Liver (tissue), 9 donors: ENCODE measurements around the gene S100A4. TPM values are rescaled to one million over a fixed set of nuclear protein-coding genes. Genes with fewer than 3 reads are reported as not detected.

Source experiments
- DNase-seq: peaks from one replicate; pipeline ENCODE4 v3.0.0-alpha.2; 2017; ENCODE audit warnings: low spot score
- H3K27ac ChIP-seq, 2 donors: one replicate each; pipeline ENCODE4 v1.7.0; 2013; ENCODE audit warnings: inconsistent platforms in 2 of 2, low read length in 2 of 2, control low read depth in 1 of 2, low read depth in 1 of 2, mild to moderate bottlenecking in 1 of 2
- H3K27me3 ChIP-seq, 4 donors: one replicate each; pipeline versions ENCODE4 v1.6.1 to v1.7.0; 2013; ENCODE audit warnings: low read length in 3 of 4, inconsistent platforms in 1 of 4, mild to moderate bottlenecking in 1 of 4, moderate library complexity in 1 of 4; ENCODE audit not compliant: control insufficient read depth in 4 of 4, insufficient read depth in 4 of 4
- H3K36me3 ChIP-seq, 4 donors: one replicate each; pipeline versions ENCODE4 v1.6.1 to v1.7.0; 2013; ENCODE audit warnings: low read length in 3 of 4, mild to moderate bottlenecking in 3 of 4, low read depth in 1 of 4, moderate library complexity in 1 of 4; ENCODE audit not compliant: control insufficient read depth in 4 of 4, insufficient read depth in 3 of 4
- H3K4me1 ChIP-seq, 4 donors: one replicate each; pipeline versions ENCODE4 v1.6.1 to v1.7.0; 2013; ENCODE audit warnings: low read length in 3 of 4, mild to moderate bottlenecking in 3 of 4, moderate library complexity in 1 of 4; ENCODE audit not compliant: control insufficient read depth in 4 of 4, insufficient read depth in 4 of 4
- H3K4me3 ChIP-seq, 3 donors: one replicate each; pipeline versions ENCODE4 v1.6.1 to v1.7.0; 2013; ENCODE audit warnings: low read length in 3 of 3, control low read depth in 1 of 3, low read depth in 1 of 3, mild to moderate bottlenecking in 1 of 3
- H3K9ac ChIP-seq, 2 donors: one replicate each; pipeline ENCODE4 v1.7.0; 2013; ENCODE audit warnings: low read length in 2 of 2, mild to moderate bottlenecking in 2 of 2, moderate library complexity in 2 of 2, control low read depth in 1 of 2, low read depth in 1 of 2
- H3K9me3 ChIP-seq, 4 donors: one replicate each; pipeline versions ENCODE4 v1.6.1 to v1.7.0; 2013; ENCODE audit warnings: low read length in 3 of 4; ENCODE audit not compliant: control insufficient read depth in 4 of 4
- EGR1 ChIP-seq, 2 donors: IDR thresholded peaks; 2 replicates each; pipeline ENCODE4 v1.6.1; 2016 to 2018; ENCODE audit warnings: antibody characterized with exemption in 2 of 2, low read depth in 2 of 2
- FOXA1 ChIP-seq: IDR thresholded peaks from 2 replicates; pipeline ENCODE4 v1.6.1; 2016; ENCODE audit warnings: antibody characterized with exemption
- FOXA2 ChIP-seq: IDR thresholded peaks from 2 replicates; pipeline ENCODE4 v1.6.1; 2016; ENCODE audit warnings: antibody characterized with exemption
- GABPA ChIP-seq, 2 donors: IDR thresholded peaks in 1 of 2; conservative IDR thresholded peaks in 1 of 2; 2 replicates each; pipeline ENCODE4 v1.6.1; 2016; ENCODE audit warnings: antibody characterized with exemption in 2 of 2, mild to moderate bottlenecking in 1 of 2, moderate library complexity in 1 of 2
- HNF4A ChIP-seq, 2 donors: conservative IDR thresholded peaks; 2 replicates each; pipeline ENCODE4 v1.6.1; 2016; ENCODE audit warnings: antibody characterized with exemption in 2 of 2, mild to moderate bottlenecking in 2 of 2
- HNF4G ChIP-seq: IDR thresholded peaks from 2 replicates; pipeline ENCODE4 v1.6.1; 2016; ENCODE audit warnings: antibody characterized with exemption
- JUND ChIP-seq, 2 donors: IDR thresholded peaks; 2 replicates each; pipeline ENCODE4 v1.6.1; 2016; ENCODE audit warnings: antibody characterized with exemption in 2 of 2
- NR2F2 ChIP-seq: IDR thresholded peaks from 2 replicates; pipeline ENCODE4 v1.6.1; 2016; ENCODE audit warnings: antibody characterized with exemption
- RAD21 ChIP-seq, 2 donors: IDR thresholded peaks; 2 replicates each; pipeline ENCODE4 v1.6.1; 2016; ENCODE audit warnings: antibody characterized with exemption in 2 of 2, mild to moderate bottlenecking in 2 of 2
- RXRA ChIP-seq, 2 donors: IDR thresholded peaks; 2 replicates each; pipeline ENCODE4 v1.6.1; 2017 to 2018; ENCODE audit warnings: antibody characterized with exemption in 2 of 2, mild to moderate bottlenecking in 1 of 2
- SP1 ChIP-seq: IDR thresholded peaks from 2 replicates; pipeline ENCODE4 v1.6.1; 2018; ENCODE audit warnings: antibody characterized with exemption, mild to moderate bottlenecking
- TAF1 ChIP-seq: conservative IDR thresholded peaks from 2 replicates; pipeline ENCODE4 v1.6.1; 2016; ENCODE audit warnings: antibody characterized with exemption, mild to moderate bottlenecking
- YY1 ChIP-seq: IDR thresholded peaks from 2 replicates; pipeline ENCODE4 v1.6.1; 2016; ENCODE audit warnings: antibody characterized with exemption, mild to moderate bottlenecking
- WGBS: extraction: QIAGEN DNeasy Blood & Tissue Kit; methylation state at CpG from one replicate; pipeline ENCODE4 v1.1.7; 2013; 5-methylcytosine and 5-hydroxymethylcytosine counted together
- polyA plus RNA-seq, 2 donors: library from polyadenylated mRNA; stranded (reverse) in 1 of 2; unstranded in 1 of 2; fragments of 200-250 nt in 1 of 2; fragments of >200 nt in 1 of 2; fragmentation: Nextera tagmentation in 1 of 2; extraction: Ambion mirVana in 1 of 2; gene quantifications; one replicate each; pipeline versions ENCODE4 v1.2.1 to v1.2.3, GENCODE V29; 2013 to 2015
- total RNA-seq, 2 donors: library from RNA; depleted of rRNA; stranded (reverse); fragments of >200 nt; gene quantifications; one replicate each; pipeline ENCODE4 v1.2.3, GENCODE V29; 2014
- TF ChIP-seq, protein P1 (sequence below): IDR thresholded peaks from 2 replicates; pipeline ENCODE4 v1.6.1; 2016; ENCODE audit warnings: antibody characterized with exemption, mild to moderate bottlenecking
- TF ChIP-seq, protein P2 (sequence below): IDR thresholded peaks from 2 replicates; pipeline ENCODE4 v1.6.1; 2016; ENCODE audit warnings: antibody characterized with exemption
- TF ChIP-seq, protein P3 (sequence below): fragments of 150-350 bp; IDR thresholded peaks from 2 replicates; pipeline ENCODE4 v1.5.1; 2017; ENCODE audit warnings: improper control_type of control experiment, low read depth, low read length; ENCODE audit not compliant: missing input control
- TF ChIP-seq, protein P4 (sequence below): IDR thresholded peaks from 2 replicates; pipeline ENCODE4 v1.6.1; 2016; ENCODE audit warnings: antibody characterized with exemption
- TF ChIP-seq, protein P5 (sequence below): IDR thresholded peaks from 2 replicates; pipeline ENCODE4 v1.6.1; 2016; ENCODE audit warnings: antibody characterized with exemption
- donor health status: healthy.
- donor health status: healthy.
- donor health status: healthy.
- donor health status: healthy.
- donor health status: healthy.

S100A4 gene
- total and polyA plus RNA-seq, 4 donors: 4.8 to 69.8 (median 16.7) TPM

DNA sequence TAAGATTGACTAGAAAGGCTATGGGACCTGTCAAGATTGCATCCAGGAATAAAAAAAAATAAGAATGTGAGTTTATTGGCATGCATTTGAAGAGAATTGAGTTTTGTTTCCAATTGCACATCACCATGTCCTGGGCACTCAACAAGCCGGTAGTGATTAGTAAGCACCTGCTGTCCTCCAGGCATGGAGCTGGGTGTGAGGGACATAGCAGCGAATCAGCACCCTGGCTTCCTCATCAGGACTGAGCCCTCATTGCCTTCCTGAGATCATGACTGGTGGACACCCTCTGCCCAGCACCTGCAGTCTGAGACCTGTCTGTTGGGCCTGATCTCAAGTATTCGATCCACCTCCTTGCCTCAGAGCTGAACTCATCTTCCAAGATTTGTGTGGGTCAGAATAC, 36.6 kb downstream of the S100A4 start (continued):
- TF ChIP-seq, protein P1, sequence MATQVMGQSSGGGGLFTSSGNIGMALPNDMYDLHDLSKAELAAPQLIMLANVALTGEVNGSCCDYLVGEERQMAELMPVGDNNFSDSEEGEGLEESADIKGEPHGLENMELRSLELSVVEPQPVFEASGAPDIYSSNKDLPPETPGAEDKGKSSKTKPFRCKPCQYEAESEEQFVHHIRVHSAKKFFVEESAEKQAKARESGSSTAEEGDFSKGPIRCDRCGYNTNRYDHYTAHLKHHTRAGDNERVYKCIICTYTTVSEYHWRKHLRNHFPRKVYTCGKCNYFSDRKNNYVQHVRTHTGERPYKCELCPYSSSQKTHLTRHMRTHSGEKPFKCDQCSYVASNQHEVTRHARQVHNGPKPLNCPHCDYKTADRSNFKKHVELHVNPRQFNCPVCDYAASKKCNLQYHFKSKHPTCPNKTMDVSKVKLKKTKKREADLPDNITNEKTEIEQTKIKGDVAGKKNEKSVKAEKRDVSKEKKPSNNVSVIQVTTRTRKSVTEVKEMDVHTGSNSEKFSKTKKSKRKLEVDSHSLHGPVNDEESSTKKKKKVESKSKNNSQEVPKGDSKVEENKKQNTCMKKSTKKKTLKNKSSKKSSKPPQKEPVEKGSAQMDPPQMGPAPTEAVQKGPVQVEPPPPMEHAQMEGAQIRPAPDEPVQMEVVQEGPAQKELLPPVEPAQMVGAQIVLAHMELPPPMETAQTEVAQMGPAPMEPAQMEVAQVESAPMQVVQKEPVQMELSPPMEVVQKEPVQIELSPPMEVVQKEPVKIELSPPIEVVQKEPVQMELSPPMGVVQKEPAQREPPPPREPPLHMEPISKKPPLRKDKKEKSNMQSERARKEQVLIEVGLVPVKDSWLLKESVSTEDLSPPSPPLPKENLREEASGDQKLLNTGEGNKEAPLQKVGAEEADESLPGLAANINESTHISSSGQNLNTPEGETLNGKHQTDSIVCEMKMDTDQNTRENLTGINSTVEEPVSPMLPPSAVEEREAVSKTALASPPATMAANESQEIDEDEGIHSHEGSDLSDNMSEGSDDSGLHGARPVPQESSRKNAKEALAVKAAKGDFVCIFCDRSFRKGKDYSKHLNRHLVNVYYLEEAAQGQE: no peak
- TF ChIP-seq TAF1: no peak

DNA sequence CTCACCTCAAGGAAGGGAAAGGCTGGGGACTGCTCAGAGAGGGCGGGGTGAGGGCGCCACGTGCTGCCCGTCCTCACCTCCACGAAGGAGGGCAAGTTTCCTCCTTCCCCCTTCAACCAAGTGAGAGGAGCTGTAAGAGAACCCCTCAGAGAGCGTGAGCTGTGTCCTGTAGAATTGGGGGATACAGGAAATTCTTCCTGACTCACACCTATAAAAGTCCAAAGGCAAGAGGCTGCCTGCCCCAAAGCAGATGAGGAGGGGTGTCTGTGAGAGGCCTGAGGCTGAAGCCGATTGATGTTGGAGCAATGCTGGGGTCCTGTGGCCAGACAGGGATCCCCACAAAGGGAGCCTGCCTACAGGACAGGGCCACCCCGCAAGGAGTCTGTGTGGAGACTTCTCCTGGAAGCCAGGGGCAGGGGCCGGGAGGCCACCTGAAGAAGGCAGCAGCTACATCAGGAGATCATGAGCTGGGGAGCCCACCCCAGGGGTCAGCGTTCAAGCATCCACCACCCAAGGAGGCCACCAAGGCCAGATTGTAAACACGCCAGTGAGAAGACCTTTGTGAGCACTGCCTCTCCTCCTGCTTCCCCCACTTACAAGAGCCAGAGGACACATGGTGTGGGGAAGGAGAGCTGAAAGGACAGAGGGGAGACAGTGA, 37.6 kb downstream of the S100A4 start:
- Histone ChIP-seq H3K36me3 (no peaks in the 10 kb centered on the region), H3K9ac (no peak overlapping the region), H3K27me3 (no peaks in the 10 kb centered on the region), H3K4me1 (peaks cover 0 to 4% (median 2%) of the 10 kb centered on the region in 4 donors), H3K4me3 (no peak overlapping the region), H3K9me3 (no peaks in the 10 kb centered on the region), H3K27ac (no peak overlapping the region)
- TF ChIP-seq EGR1 (IDR thresholded peaks at IDR 0.05; ENCODE audit: low read depth in 2 of 2) (no peak), FOXA1 (no peak), HNF4G (no peak), TAF1 (no peak), JUND (IDR thresholded peaks at IDR 0.05) (no peak), GABPA (IDR thresholded peaks at IDR 0.05 in 1 of 2, conservative IDR thresholded peaks at IDR 0.05 in 1 of 2) (no peak), YY1 (no peak), RAD21 (IDR thresholded peaks at IDR 0.05) (no peak), RXRA (IDR thresholded peaks at IDR 0.05) (no peak), FOXA2 (no peak), SP1 (no peak), NR2F2 (no peak), HNF4A (conservative IDR thresholded peaks at IDR 0.05) (no peak)
- TF ChIP-seq, protein P2, sequence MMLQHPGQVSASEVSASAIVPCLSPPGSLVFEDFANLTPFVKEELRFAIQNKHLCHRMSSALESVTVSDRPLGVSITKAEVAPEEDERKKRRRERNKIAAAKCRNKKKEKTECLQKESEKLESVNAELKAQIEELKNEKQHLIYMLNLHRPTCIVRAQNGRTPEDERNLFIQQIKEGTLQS: no peak
- TF ChIP-seq, protein P3, sequence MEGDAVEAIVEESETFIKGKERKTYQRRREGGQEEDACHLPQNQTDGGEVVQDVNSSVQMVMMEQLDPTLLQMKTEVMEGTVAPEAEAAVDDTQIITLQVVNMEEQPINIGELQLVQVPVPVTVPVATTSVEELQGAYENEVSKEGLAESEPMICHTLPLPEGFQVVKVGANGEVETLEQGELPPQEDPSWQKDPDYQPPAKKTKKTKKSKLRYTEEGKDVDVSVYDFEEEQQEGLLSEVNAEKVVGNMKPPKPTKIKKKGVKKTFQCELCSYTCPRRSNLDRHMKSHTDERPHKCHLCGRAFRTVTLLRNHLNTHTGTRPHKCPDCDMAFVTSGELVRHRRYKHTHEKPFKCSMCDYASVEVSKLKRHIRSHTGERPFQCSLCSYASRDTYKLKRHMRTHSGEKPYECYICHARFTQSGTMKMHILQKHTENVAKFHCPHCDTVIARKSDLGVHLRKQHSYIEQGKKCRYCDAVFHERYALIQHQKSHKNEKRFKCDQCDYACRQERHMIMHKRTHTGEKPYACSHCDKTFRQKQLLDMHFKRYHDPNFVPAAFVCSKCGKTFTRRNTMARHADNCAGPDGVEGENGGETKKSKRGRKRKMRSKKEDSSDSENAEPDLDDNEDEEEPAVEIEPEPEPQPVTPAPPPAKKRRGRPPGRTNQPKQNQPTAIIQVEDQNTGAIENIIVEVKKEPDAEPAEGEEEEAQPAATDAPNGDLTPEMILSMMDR: no peak
- TF ChIP-seq, protein P4, sequence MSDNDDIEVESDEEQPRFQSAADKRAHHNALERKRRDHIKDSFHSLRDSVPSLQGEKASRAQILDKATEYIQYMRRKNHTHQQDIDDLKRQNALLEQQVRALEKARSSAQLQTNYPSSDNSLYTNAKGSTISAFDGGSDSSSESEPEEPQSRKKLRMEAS: no peak
- TF ChIP-seq, protein P5, sequence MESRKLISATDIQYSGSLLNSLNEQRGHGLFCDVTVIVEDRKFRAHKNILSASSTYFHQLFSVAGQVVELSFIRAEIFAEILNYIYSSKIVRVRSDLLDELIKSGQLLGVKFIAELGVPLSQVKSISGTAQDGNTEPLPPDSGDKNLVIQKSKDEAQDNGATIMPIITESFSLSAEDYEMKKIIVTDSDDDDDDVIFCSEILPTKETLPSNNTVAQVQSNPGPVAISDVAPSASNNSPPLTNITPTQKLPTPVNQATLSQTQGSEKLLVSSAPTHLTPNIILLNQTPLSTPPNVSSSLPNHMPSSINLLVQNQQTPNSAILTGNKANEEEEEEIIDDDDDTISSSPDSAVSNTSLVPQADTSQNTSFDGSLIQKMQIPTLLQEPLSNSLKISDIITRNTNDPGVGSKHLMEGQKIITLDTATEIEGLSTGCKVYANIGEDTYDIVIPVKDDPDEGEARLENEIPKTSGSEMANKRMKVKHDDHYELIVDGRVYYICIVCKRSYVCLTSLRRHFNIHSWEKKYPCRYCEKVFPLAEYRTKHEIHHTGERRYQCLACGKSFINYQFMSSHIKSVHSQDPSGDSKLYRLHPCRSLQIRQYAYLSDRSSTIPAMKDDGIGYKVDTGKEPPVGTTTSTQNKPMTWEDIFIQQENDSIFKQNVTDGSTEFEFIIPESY: no peak
- TF ChIP-seq, protein P1: no peak
- DNase-seq: no peak
- 87% methylated on average over 11 of the region's 11 CpGs for WGBS
